Fibroblast of lung (primary cell): ENCODE results near the gene LRMDA. TPM values are rescaled to one million over a fixed set of nuclear protein-coding genes. Genes with fewer than 3 reads are reported as not detected.

Experiments used
- DNase-seq, 2 donors: peaks; one replicate each; pipeline versions ENCODE4 v3.0.0 to v3.0.0-alpha.2; 2010; ENCODE audit warnings: low read depth in 2 of 2
- H2AFZ ChIP-seq: 2 replicates; pipeline ENCODE4 v1.5.1; 2012; ENCODE audit warnings: low read length, control low read depth, inconsistent platforms
- H3K27ac ChIP-seq: 2 replicates; pipeline ENCODE4 v1.5.1; 2011; ENCODE audit warnings: low read length, control low read depth; ENCODE audit not compliant: insufficient read depth
- H3K27me3 ChIP-seq: 2 replicates; pipeline ENCODE4 v1.5.1; 2011; ENCODE audit warnings: mild to moderate bottlenecking, low read length; ENCODE audit not compliant: control insufficient read depth, insufficient read depth
- H3K36me3 ChIP-seq: 2 replicates; pipeline ENCODE4 v1.5.1; 2011; ENCODE audit warnings: low read length; ENCODE audit not compliant: control insufficient read depth, insufficient read depth
- H3K4me1 ChIP-seq: 2 replicates; pipeline ENCODE4 v1.5.1; 2011; ENCODE audit warnings: low read length; ENCODE audit not compliant: control insufficient read depth, insufficient read depth; ENCODE audit errors: extremely low read depth
- H3K4me2 ChIP-seq: 2 replicates; pipeline ENCODE4 v1.5.1; 2011; ENCODE audit warnings: low read length, control low read depth; ENCODE audit not compliant: insufficient read depth; ENCODE audit errors: extremely low read depth
- H3K4me3 ChIP-seq, 4 experiments: fragments of 200-600 bp in 1 of 4; sonication (generic) in 1 of 4; replicated peaks in 1 of 4; 2 replicates each; pipeline ENCODE4 v1.5.1; 2011 to 2016; ENCODE audit warnings: low read length in 4 of 4, low read depth in 3 of 4, mild to moderate bottlenecking in 3 of 4, control low read depth in 2 of 4, inconsistent platforms in 1 of 4, mixed read lengths in 1 of 4; ENCODE audit not compliant: insufficient read depth in 1 of 4; ENCODE audit errors: control extremely low read depth in 1 of 4
- H3K79me2 ChIP-seq: 2 replicates; pipeline ENCODE4 v1.5.1; 2012; ENCODE audit warnings: mild to moderate bottlenecking, low read length, inconsistent platforms; ENCODE audit not compliant: control insufficient read depth, insufficient read depth
- H3K9ac ChIP-seq: 2 replicates; pipeline ENCODE4 v1.5.1; 2011; ENCODE audit warnings: mild to moderate bottlenecking, low read length, control low read depth; ENCODE audit not compliant: insufficient read depth
- H3K9me3 ChIP-seq: 2 replicates; pipeline ENCODE4 v1.5.1; 2012; ENCODE audit warnings: low read depth, low read length; ENCODE audit not compliant: control insufficient read depth, insufficient read depth
- H4K20me1 ChIP-seq: 2 replicates; pipeline ENCODE4 v1.5.1; 2011; ENCODE audit warnings: low read length; ENCODE audit not compliant: control insufficient read depth, insufficient read depth; ENCODE audit errors: extremely low read depth
- CTCF ChIP-seq, 2 donors: IDR thresholded peaks in 1 of 2; conservative IDR thresholded peaks in 1 of 2; 1 replicate in 1 of 2; 2 replicates in 1 of 2; pipeline ENCODE4 v1.5.1; 2011 to 2012; ENCODE audit warnings: low read length in 2 of 2, control low read depth in 1 of 2, inconsistent platforms in 1 of 2, low read depth in 1 of 2, mild to moderate bottlenecking in 1 of 2
- EZH2 ChIP-seq: IDR thresholded peaks from 2 replicates; pipeline ENCODE4 v1.5.1; 2012; ENCODE audit warnings: low read length, control low read depth, mild to moderate bottlenecking; ENCODE audit errors: missing control alignments
- polyA plus RNA-seq, 2 donors: library from polyadenylated mRNA; depleted of rRNA in 1 of 2; stranded (reverse) in 1 of 2; unstranded in 1 of 2; fragments of >200 nt; gene quantifications; 2 replicates each; pipeline ENCODE4 v1.2.1, GENCODE V29; 2011 to 2012; ENCODE audit warnings: missing spikeins in 1 of 2
- total RNA-seq: library from RNA; depleted of rRNA; stranded (reverse); fragments of >200 nt; gene quantifications from 2 replicates; pipeline ENCODE4 v1.2.1, GENCODE V29; 2014

Gene LRMDA
- total and polyA plus RNA-seq, 2 donors (not counting 1 experiment from before 2014, with no cell fraction given), result 1.7 to 2.0 TPM

GRCh38 chr10:76080991-76081390, 649.6 kb downstream of the LRMDA start:
- Histone ChIP-seq H3K79me2 (no peaks in the 10 kb centered on the region), H3K27me3 (no peaks in the 10 kb centered on the region), H3K4me1 (peaks cover 5% of the 10 kb centered on the region), H4K20me1 (no peaks in the 10 kb centered on the region), H3K9ac (no peak overlapping the region), H3K36me3 (no peaks in the 10 kb centered on the region), H3K4me3 (no peak overlapping the region), H3K4me2 (no peak overlapping the region), H2AFZ (no peak overlapping the region), H3K9me3 (no peaks in the 10 kb centered on the region), H3K27ac (no peak overlapping the region)
- DNase-seq, result peak; percentile 20 to 40
- TF ChIP-seq EZH2, result no peak
- TF ChIP-seq CTCF (conservative IDR thresholded peaks at IDR 0.05 in 1 of 2, IDR thresholded peaks at IDR 0.05 in 1 of 2; ENCODE audit: low read depth in 1 of 2, low read length in 2 of 2), result no peak

- TF ChIP-seq EZH2 (no peak), CTCF (conservative IDR thresholded peaks at IDR 0.05 in 1 of 2, IDR thresholded peaks at IDR 0.05 in 1 of 2; ENCODE audit: low read depth in 1 of 2, low read length in 2 of 2) (no peak)
- Histone ChIP-seq H3K79me2 (no peaks in the 10 kb centered on the region), H3K4me3 (no peak overlapping the region), H2AFZ (no peak overlapping the region), H3K4me2 (no peak overlapping the region), H3K9ac (no peak overlapping the region), H3K27ac (no peak overlapping the region), H3K4me1 (peaks cover 5% of the 10 kb centered on the region), H4K20me1 (no peaks in the 10 kb centered on the region), H3K36me3 (no peaks in the 10 kb centered on the region), H3K9me3 (no peaks in the 10 kb centered on the region), H3K27me3 (no peaks in the 10 kb centered on the region)
- DNase-seq, result peak in 1 of 2 donors; percentile 28
Observed at GRCh38 chr10:76082232-76082631, 650.8 kb downstream of the LRMDA start.

- TF ChIP-seq CTCF (conservative IDR thresholded peaks at IDR 0.05 in 1 of 2, IDR thresholded peaks at IDR 0.05 in 1 of 2; ENCODE audit: low read depth in 1 of 2, low read length in 2 of 2) (no peak), EZH2 (no peak)
- no peaks in the 10 kb centered on the region for H3K79me2 ChIP-seq
- no peak overlapping the region for H3K9ac ChIP-seq
- H3K36me3 ChIP-seq, result no peaks in the 10 kb centered on the region
- DNase-seq, result peak; percentile 13 to 89
- no peak overlapping the region for H3K4me2 ChIP-seq
- no peaks in the 10 kb centered on the region for H3K27me3 ChIP-seq
- no peak overlapping the region for H3K27ac ChIP-seq
- no peaks in the 10 kb centered on the region for H4K20me1 ChIP-seq
- H2AFZ ChIP-seq, result no peak overlapping the region
- H3K4me3 ChIP-seq, result no peak overlapping the region
- H3K4me1 ChIP-seq, result peaks cover 5% of the 10 kb centered on the region
- H3K9me3 ChIP-seq, result no peaks in the 10 kb centered on the region
Observed at GRCh38 chr10:76082956-76083355, 651.5 kb downstream of the LRMDA start.
